Ascending aorta (tissue), 2 donors: ENCODE measurements around the gene DCST2. TPM values are rescaled to one million over a fixed set of nuclear protein-coding genes. Genes with fewer than 3 reads are reported as not detected.

Experiments used
- DNase-seq, 2 donors: peaks; one replicate each; pipeline ENCODE4 v3.0.0-alpha.2; 2019; ENCODE audit warnings: low spot score in 2 of 2
- H3K27ac ChIP-seq, 2 donors: fragments of 200-600 bp; sonication (generic); one replicate each; pipeline ENCODE4 v1.5.1; 2016 to 2017; ENCODE audit warnings: mild to moderate bottlenecking in 1 of 2
- H3K27me3 ChIP-seq: fragments of 200-600 bp; sonication (generic); one replicate; pipeline ENCODE4 v1.5.1; 2017
- H3K36me3 ChIP-seq, 2 donors: fragments of 200-600 bp; sonication (generic); one replicate each; pipeline ENCODE4 v1.5.1; 2016
- H3K4me1 ChIP-seq, 2 donors: fragments of 200-600 bp; sonication (generic); one replicate each; pipeline ENCODE4 v1.5.1; 2016 to 2017; ENCODE audit warnings: mild to moderate bottlenecking in 1 of 2
- H3K4me3 ChIP-seq, 2 donors: fragments of 200-600 bp; sonication (generic); one replicate each; pipeline ENCODE4 v1.5.1; 2016 to 2017; ENCODE audit warnings: mild to moderate bottlenecking in 1 of 2
- H3K9me3 ChIP-seq, 2 donors: fragments of 200-600 bp; sonication (generic); one replicate each; pipeline ENCODE4 v1.5.1; 2016
- intact Hi-C: fragments of 100-400 bp; cut with DNase I; formaldehyde crosslinking; loops from one replicate; pipeline ENCODE4 v1.15.1; 2023
- total RNA-seq: library from RNA; depleted of rRNA; stranded (reverse); fragments of >200 nt; gene quantifications from one replicate; pipeline ENCODE4 v1.1.0, GENCODE V29; 2016
- TF ChIP-seq, protein P1 (sequence below), 3 experiments: fragments of 200-600 bp in 2 of 3; fragments of 450-650 bp in 1 of 3; sonication (generic) in 2 of 3; IDR thresholded peaks; one replicate each; pipeline ENCODE4 v1.5.1; 2016 to 2019; ENCODE audit warnings: antibody characterized with exemption in 3 of 3, mild to moderate bottlenecking in 1 of 3, moderate library complexity in 1 of 3

The DCST2 gene
- total RNA-seq, 1 donor from 2014 or later: 0.64 TPM

DNA sequence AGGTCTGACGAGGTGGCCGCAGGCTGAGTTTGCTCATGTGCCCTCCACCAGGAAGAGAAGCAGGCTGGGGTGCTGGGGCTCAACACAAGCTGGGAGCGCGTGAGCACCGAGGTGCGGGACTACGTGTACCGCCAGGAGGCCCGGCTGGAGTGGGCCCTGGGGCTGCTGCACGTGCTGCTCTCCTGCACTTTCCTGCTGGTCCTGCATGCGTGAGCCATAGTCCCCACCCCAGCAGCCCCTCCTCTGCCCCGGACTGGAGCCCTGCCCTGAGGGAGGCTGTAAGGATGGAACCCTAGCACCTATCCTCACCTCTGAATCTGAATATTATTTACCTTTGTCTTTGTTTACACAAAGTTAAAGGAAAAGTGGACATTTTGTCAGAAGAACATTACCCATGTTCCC, 9.7 kb upstream of the DCST2 start:
- TF ChIP-seq, protein P1, sequence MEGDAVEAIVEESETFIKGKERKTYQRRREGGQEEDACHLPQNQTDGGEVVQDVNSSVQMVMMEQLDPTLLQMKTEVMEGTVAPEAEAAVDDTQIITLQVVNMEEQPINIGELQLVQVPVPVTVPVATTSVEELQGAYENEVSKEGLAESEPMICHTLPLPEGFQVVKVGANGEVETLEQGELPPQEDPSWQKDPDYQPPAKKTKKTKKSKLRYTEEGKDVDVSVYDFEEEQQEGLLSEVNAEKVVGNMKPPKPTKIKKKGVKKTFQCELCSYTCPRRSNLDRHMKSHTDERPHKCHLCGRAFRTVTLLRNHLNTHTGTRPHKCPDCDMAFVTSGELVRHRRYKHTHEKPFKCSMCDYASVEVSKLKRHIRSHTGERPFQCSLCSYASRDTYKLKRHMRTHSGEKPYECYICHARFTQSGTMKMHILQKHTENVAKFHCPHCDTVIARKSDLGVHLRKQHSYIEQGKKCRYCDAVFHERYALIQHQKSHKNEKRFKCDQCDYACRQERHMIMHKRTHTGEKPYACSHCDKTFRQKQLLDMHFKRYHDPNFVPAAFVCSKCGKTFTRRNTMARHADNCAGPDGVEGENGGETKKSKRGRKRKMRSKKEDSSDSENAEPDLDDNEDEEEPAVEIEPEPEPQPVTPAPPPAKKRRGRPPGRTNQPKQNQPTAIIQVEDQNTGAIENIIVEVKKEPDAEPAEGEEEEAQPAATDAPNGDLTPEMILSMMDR (IDR thresholded peaks at IDR 0.05): no peak
- H3K27ac ChIP-seq: no peak overlapping the region
- H3K4me1 ChIP-seq: no peaks in the 10 kb centered on the region
- no peaks in the 10 kb centered on the region for H3K9me3 ChIP-seq
- no peak overlapping the region for H3K4me3 ChIP-seq
- no peak for DNase-seq
- H3K36me3 ChIP-seq: no peaks in the 10 kb centered on the region
- H3K27me3 ChIP-seq: no peaks in the 10 kb centered on the region
- intact Hi-C loops: no loop called here

GRCh38 chr1:155042789-155043188, 9.2 kb upstream of the DCST2 start:
- intact Hi-C loops: no loop called here
- H3K27me3 ChIP-seq: no peaks in the 10 kb centered on the region
- TF ChIP-seq, protein P1 (IDR thresholded peaks at IDR 0.05): no peak
- no peak overlapping the region for H3K4me3 ChIP-seq
- H3K9me3 ChIP-seq: no peaks in the 10 kb centered on the region
- DNase-seq: no peak
- no peaks in the 10 kb centered on the region for H3K4me1 ChIP-seq
- H3K36me3 ChIP-seq: no peaks in the 10 kb centered on the region
- H3K27ac ChIP-seq: no peak overlapping the region

- intact Hi-C loops: no loop called here
- no peak overlapping the region for H3K4me3 ChIP-seq
- H3K4me1 ChIP-seq: no peaks in the 10 kb centered on the region
- DNase-seq: no peak
- TF ChIP-seq, protein P1 (IDR thresholded peaks at IDR 0.05): no peak
- H3K27me3 ChIP-seq: no peaks in the 10 kb centered on the region
- H3K27ac ChIP-seq: no peak overlapping the region
- no peaks in the 10 kb centered on the region for H3K36me3 ChIP-seq
- no peaks in the 10 kb centered on the region for H3K9me3 ChIP-seq
Measured at GRCh38 chr1:155040358-155041093, 6.9 kb upstream of the DCST2 start.

- H3K27me3 ChIP-seq: no peaks in the 10 kb centered on the region
- TF ChIP-seq, protein P1 (IDR thresholded peaks at IDR 0.05): no peak
- H3K36me3 ChIP-seq: no peaks in the 10 kb centered on the region
- no peaks in the 10 kb centered on the region for H3K4me1 ChIP-seq
- no peak overlapping the region for H3K4me3 ChIP-seq
- no peak overlapping the region for H3K27ac ChIP-seq
- DNase-seq: no peak
- H3K9me3 ChIP-seq: no peaks in the 10 kb centered on the region
- intact Hi-C loops: no loop called here
Measured at GRCh38 chr1:155039308-155039669, 5.7 kb upstream of the DCST2 start.

GRCh38 chr1:155038602-155039307, 5.2 kb upstream of the DCST2 start:
- Histone ChIP-seq H3K4me3 (no peak overlapping the region), H3K9me3 (no peaks in the 10 kb centered on the region), H3K36me3 (no peaks in the 10 kb centered on the region), H3K27me3 (no peaks in the 10 kb centered on the region), H3K4me1 (no peaks in the 10 kb centered on the region), H3K27ac (no peak overlapping the region)
- DNase-seq: no peak
- intact Hi-C loops: no loop called here
- TF ChIP-seq, protein P1 (IDR thresholded peaks at IDR 0.05): no peak
